Right ventricle myocardium inferior (tissue), 1 donor: ENCODE measurements around the gene PPFIBP2. TPM values are rescaled to one million over a fixed set of nuclear protein-coding genes. Genes with fewer than 3 reads are reported as not detected.

ENCODE experiments used
- ATAC-seq: fragments of 200-7000 bp; cut with Tn5 transposase; one replicate; pipeline ENCODE4 v1.9.1; 2020; ENCODE audit warnings: mild to moderate bottlenecking, moderate library complexity
- DNase-seq: peaks from one replicate; pipeline ENCODE4 v3.0.0; 2021; ENCODE audit errors: missing footprints
- intact Hi-C: fragments of 100-400 bp; cut with DNase I; formaldehyde crosslinking; loops from one replicate; pipeline ENCODE4 v1.11.0; 2022
- long read RNA-seq: library from polyadenylated mRNA; unstranded; transcript quantifications from one replicate; pipeline ENCODE4 v2.0.0, GENCODE V29; 2021
- total RNA-seq: library from RNA; stranded (reverse); fragmentation: NEBNext Ultra II Directional; extraction: Animal tissue kit (Norgen Biotek cat#: 25700); gene quantifications from one replicate; pipeline ENCODE4 v1.2.1, GENCODE V29; 2021
- donor health status: DM: no; HTN: yes; CAD: no; lungs with severe emphysema.

PPFIBP2 gene
- total RNA-seq: 21.4 TPM
- long read RNA-seq, partial matches to known transcripts: 0 of 3 reads
- long read RNA-seq, other reads (novel, unspliced or antisense): 2 of 3 reads

- intact Hi-C loops: loop anchor here (2.0 to 5.0 kb wide), 3 partner anchors 44 to 143 kb away; no protein-coding TSS in a partner anchor
- DNase-seq: peak; percentile 93
- peak; percentile 93 for ATAC-seq
These were observed at the start of gene PPFIBP2 for GRCh38 chr11:7513234-7514098. PPFIBP2 (plus strand) TSS chr11:7513999; CDS start chr11:7549476, 35,477 bp downstream.

GRCh38 chr11:7467652-7468051, 46.1 kb upstream of the PPFIBP2 start:
- DNase-seq: no peak
- ATAC-seq: no peak
- intact Hi-C loops: no loop called here

DNA sequence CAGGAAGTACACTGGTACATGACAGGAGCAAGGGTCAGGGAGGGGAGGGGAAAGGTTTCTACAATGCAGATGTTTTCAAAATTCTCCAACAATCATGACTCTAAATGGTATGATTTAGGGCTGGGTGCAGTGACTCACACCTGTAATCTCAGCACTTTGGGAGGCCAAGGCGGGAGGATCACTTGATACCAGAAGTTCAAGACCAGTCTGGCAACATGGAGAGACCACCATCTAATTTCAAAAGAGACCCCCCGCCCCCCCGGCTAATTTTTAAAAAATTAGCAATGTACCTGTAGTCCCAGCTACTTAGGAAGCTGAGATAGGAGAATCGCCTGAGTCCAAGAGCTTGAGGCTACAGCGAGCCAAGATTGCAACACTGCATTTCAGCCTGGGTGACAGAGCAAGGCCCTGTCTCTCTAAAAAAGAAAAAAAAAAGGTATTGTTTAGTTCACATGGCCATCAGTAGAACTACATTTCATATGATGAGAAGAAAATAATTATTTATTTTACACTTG, 44.4 kb upstream of the PPFIBP2 start:
- DNase-seq (no peak), ATAC-seq (no peak)
- intact Hi-C loops: no loop called here

DNA sequence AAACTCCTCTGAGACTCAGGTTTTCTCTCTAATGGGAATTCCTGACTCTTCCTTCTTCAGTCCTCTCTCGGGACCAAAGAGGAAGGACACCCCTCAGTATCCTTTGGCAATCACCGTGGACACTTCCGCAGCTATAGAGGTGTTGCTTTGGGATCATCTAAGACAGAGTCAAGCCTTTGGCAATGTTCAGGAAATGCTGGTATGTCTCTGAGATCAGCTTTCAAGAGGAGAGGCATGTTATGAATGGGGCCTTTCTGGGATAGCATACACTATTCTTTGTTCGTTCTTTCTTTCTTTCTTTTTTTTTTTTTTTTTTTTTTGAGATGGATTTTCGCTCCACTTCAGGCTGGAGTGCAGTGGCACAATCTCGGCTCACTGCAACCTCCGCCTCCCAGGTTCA, 42.7 kb upstream of the PPFIBP2 start:
- intact Hi-C loops: no loop called here

GRCh38 chr11:7473717-7474116, 40.1 kb upstream of the PPFIBP2 start:
- intact Hi-C loops: no loop called here
- ATAC-seq (peak; percentile 62), DNase-seq (no peak)

More for the DNA sequence above, 42.7 kb upstream of the PPFIBP2 start:
- ATAC-seq (no peak), DNase-seq (no peak)

DNA sequence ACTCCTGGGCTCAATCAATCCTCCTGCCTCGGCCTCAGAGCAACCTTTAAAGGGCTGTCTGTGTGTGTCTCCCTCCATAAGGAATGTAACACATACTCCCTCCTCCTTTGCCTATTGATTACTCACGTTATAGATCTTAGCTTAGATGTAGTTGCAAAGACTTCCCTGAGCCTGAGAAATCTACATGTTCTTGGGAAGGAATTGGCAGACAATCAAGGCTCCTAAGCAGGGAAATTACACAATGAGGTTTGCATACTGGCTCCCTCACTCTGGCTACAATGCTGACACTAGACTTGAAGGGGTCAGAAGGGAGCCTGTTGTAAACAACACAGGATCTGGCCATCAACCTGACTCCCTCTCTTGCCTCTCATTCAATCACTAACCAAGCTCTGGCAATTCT, 33.7 kb upstream of the PPFIBP2 start:
- intact Hi-C loops: no loop called here
- ATAC-seq (peak; percentile 38), DNase-seq (no peak)

DNA sequence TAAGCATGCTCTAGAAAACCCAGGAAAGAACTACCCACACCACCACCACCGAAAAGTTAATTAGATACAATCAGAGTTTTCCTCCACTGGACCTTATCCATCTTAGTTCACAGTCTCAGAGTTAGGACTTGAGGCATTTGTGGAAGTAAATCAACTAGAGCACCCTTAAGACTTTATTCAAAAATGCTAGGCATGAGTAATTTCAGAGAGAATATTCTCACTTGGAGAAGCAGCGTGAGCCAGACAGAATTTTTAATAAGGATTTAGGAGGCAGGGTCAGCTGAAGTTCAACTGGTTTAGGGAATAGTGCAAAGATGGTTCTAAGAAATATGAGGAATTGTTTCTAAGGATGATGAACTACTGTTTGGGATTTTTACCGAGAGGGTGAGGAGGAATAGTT, 29.7 kb upstream of the PPFIBP2 start:
- no peak for DNase-seq
- intact Hi-C loops: no loop called here
- ATAC-seq: no peak

- DNase-seq (no peak), ATAC-seq (no peak)
- intact Hi-C loops: no loop called here
These were observed 29.2 kb upstream of the PPFIBP2 start for GRCh38 chr11:7484645-7485044.

- no peak for DNase-seq
- ATAC-seq: peak; percentile 71
These were observed 28.4 kb upstream of the PPFIBP2 start, which contains the start of gene OLFML1 for GRCh38 chr11:7485186-7486097. OLFML1 (plus strand) TSS chr11:7485506; CDS start chr11:7485876, 370 bp downstream.

DNA sequence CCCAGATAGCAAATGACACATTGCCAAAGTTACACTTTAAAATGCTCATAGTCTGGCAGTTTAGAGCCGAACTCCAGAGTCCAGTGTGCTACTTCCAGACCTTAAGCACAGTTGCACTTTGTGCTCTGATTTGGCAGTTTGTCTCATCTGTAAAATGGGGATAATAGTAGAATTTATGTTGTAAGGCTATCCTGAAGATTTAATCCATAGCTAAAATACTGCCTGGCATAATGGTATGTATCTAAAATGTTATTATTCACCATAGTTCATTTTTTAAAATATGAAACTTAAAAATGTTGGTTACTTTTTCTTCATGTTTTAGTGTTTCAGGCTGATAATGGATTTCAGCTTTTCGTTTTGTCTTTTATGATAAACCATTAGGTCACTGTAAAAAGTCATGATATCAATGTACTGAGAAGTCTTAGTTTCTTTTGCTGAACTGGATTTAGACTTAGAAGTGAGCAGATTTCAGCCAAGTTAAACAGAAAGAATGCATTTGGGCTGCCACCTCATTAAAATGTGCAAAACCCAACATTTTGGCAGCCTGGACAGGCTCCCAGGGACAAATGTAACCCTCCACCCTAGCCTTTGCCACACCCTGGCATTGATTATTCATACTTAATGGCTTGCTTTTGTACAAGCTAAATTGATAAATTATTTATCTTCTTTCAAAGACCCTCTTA, 27.6 kb upstream of the PPFIBP2 start:
- ATAC-seq (no peak), DNase-seq (no peak)
- intact Hi-C loops: no loop called here

More at GRCh38 chr11:7485186-7486097, 28.4 kb upstream of the PPFIBP2 start, which contains the start of gene OLFML1:
- intact Hi-C loops: no loop called here

GRCh38 chr11:7486781-7487140, 27.0 kb upstream of the PPFIBP2 start:
- intact Hi-C loops: no loop called here
- ATAC-seq (no peak), DNase-seq (no peak)

DNA sequence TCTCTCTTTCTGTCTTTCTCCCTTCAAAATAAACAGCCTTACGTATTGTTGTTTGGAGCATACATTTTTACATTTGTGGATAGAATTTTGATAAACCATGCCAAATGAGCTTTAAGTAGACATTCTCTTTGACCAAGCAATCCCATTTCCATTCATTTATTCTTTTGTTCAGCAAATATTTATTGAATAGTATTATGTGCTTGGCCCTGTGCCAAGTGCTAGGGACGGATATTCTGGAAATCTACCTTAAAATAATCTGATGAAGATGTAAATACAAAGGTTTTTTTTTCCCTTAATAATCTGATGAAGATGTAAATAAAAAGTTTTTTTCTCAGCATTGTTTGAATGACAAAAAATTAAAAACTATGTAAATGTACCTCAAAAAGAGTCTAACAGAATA, 26.4 kb upstream of the PPFIBP2 start:
- ATAC-seq (no peak), DNase-seq (no peak)
- intact Hi-C loops: no loop called here

DNA sequence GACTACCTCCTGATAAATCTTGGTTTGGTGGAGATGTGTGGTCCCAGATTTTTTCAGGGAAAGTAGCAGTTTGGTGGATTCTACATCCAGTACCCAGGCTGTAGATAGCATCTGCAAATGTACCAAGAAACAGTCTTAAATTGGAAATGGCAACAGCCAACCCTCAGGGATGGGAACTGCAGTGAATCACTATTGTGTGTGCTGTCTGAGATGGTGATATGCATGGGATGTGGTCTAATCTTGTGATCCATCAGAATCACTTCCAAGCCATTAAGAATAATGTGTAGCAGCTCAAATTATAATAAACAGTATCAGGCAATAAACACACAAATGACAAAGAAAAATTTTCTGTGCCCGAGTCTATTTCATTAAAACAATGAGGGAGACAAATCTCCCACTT, 25.1 kb upstream of the PPFIBP2 start:
- no peak for DNase-seq
- intact Hi-C loops: no loop called here

DNA sequence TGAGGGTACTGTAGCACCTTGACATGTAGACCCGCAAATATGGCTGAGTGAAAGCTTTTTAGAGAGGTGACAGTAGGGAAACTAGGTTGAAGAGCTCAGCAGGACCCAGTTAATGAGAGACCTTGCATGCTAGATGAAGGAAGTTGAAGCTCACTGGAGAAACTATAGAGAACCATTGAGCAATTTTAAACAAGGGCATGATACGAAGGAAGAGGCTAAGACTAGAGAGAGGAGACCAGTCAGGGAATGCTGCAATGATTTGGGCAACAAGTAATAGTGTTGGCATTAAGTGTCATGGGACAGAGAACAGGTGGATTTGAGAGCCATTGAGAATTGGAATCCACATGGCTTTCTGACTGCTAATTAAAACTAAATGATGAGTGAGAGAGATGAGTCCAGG, 24.4 kb upstream of the PPFIBP2 start:
- DNase-seq (no peak), ATAC-seq (no peak)
- intact Hi-C loops: no loop called here

More for the DNA sequence above, 25.1 kb upstream of the PPFIBP2 start:
- ATAC-seq: no peak

DNA sequence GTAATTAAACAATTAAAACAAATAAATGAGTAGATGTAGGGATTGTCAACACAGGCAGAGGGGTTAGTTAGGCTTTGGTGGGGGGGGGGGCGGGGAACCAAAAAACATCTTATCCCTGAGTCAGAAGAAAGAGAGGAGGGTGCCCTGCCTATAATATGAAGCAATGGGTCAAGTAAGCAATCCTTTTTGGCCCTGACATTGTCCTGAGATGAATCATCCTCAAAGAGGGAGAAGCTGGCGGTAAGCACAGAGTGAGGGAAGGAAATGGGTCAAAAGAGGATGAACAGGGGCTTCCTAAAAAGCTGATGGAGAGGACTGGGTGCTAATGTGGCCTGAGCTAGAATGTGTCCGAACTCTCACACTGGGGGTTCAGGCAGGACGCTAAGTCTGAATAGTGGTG, 23.7 kb upstream of the PPFIBP2 start:
- ATAC-seq (peak; percentile 25), DNase-seq (no peak)
- intact Hi-C loops: no loop called here

DNA sequence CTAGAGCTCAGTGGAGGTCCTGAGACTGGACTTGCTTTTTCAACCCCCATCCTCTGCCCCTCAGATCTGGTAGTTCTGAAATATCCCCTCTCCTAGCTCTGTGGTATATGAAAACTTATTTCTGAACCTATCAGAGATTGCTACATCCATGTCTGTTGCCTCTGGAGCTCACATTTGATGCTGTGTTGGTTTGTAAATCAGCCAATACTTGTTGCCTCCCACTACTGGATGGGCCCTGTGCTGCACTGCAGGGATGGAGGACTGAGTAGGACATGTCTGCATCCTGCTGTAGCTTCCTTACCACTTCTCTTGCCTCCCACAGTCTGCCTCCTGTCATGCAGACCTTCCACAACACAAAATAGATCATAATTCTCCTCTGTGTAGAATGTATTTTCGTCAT, 23.3 kb upstream of the PPFIBP2 start:
- DNase-seq (no peak), ATAC-seq (no peak)
- intact Hi-C loops: no loop called here

- DNase-seq: no peak
- intact Hi-C loops: no loop called here
- peak; percentile 50 for ATAC-seq
These were observed 21.5 kb upstream of the PPFIBP2 start for GRCh38 chr11:7492253-7492652.

- intact Hi-C loops: no loop called here
- ATAC-seq: no peak
- no peak for DNase-seq
These were observed 20.1 kb upstream of the PPFIBP2 start for GRCh38 chr11:7493670-7494069.
